Suprapubic skin (tissue), 4 donors: Measurements from ENCODE around the gene SFRP5. TPM values are rescaled to one million over a fixed set of nuclear protein-coding genes. Genes with fewer than 3 reads are reported as not detected.
A peak's percentile ranks its signal among the peaks of the same experiment; 100 is the strongest.

Experiments used
- DNase-seq, 2 donors: peaks; one replicate each; pipeline ENCODE4 v3.0.0-alpha.2; 2019; ENCODE audit warnings: low spot score in 2 of 2
- H3K27ac ChIP-seq: fragments of 200-600 bp; sonication (generic); one replicate; pipeline ENCODE4 v1.5.1; 2019
- H3K27me3 ChIP-seq: fragments of 200-600 bp; sonication (generic); one replicate; pipeline ENCODE4 v1.5.1; 2019
- H3K36me3 ChIP-seq: fragments of 200-600 bp; sonication (generic); one replicate; pipeline ENCODE4 v1.5.1; 2019
- H3K4me1 ChIP-seq: fragments of 200-600 bp; sonication (generic); one replicate; pipeline ENCODE4 v1.5.1; 2019
- H3K4me3 ChIP-seq: fragments of 200-600 bp; sonication (generic); one replicate; pipeline ENCODE4 v1.5.1; 2019; ENCODE audit warnings: mild to moderate bottlenecking
- H3K9me3 ChIP-seq: fragments of 200-600 bp; sonication (generic); one replicate; pipeline ENCODE4 v1.5.1; 2019
- CTCF ChIP-seq, 2 donors: fragments of 200-600 bp in 1 of 2; fragments of 450-650 bp in 1 of 2; sonication (generic) in 1 of 2; IDR thresholded peaks; one replicate each; pipeline ENCODE4 v1.5.1; 2016 to 2019; ENCODE audit warnings: antibody characterized with exemption in 2 of 2, mild to moderate bottlenecking in 1 of 2, moderate library complexity in 1 of 2
- EP300 ChIP-seq: sonication (generic); formaldehyde crosslinking; IDR thresholded peaks from one replicate; pipeline ENCODE4 v1.6.1; 2017; ENCODE audit warnings: antibody characterized with exemption
- POLR2A ChIP-seq, 2 donors: fragments of 450-650 bp; IDR thresholded peaks; one replicate each; pipeline ENCODE4 v1.6.1; 2017; ENCODE audit warnings: antibody characterized with exemption in 2 of 2, mild to moderate bottlenecking in 2 of 2, moderate library complexity in 2 of 2
- POLR2AphosphoS5 ChIP-seq, 3 donors: sonication (generic); formaldehyde crosslinking; IDR thresholded peaks; one replicate each; pipeline ENCODE4 v1.6.1; 2017; ENCODE audit warnings: antibody characterized with exemption in 3 of 3
- WGBS: methylation state at CpG from one replicate; pipeline ENCODE4 v1.1.5; 2018; 5-methylcytosine and 5-hydroxymethylcytosine counted together
- total RNA-seq, 4 donors: library from RNA; depleted of rRNA; stranded (reverse); fragments of >200 nt; gene quantifications; one replicate each; pipeline ENCODE4 v1.1.0, GENCODE V29; 2016

The SFRP5 gene
- total RNA-seq, 4 donors from 2014 or later = 0.91 to 2.2 (median 1.0) TPM

GRCh38 chr10:97780841-97781617 lies 9.2 kb upstream of the SFRP5 start:
- 66% methylated on average over 7 of the region's 7 CpGs for WGBS
- no peaks in the 10 kb centered on the region for H3K36me3 ChIP-seq
- H3K9me3 ChIP-seq = no peaks in the 10 kb centered on the region
- no peak for DNase-seq
- H3K4me1 ChIP-seq = peaks cover 27% of the 10 kb centered on the region
- H3K27me3 ChIP-seq = no peaks in the 10 kb centered on the region
- no peak overlapping the region for H3K4me3 ChIP-seq
- no peak for TF ChIP-seq EP300
- TF ChIP-seq POLR2A (IDR thresholded peaks at IDR 0.05) = no peak
- TF ChIP-seq CTCF (IDR thresholded peaks at IDR 0.05) = no peak
- no peak for TF ChIP-seq POLR2AphosphoS5 (IDR thresholded peaks at IDR 0.05)
- H3K27ac ChIP-seq = peak overlapping the region; percentile 22

- no peak for TF ChIP-seq CTCF (IDR thresholded peaks at IDR 0.05)
- no peak for TF ChIP-seq EP300
- DNase-seq = no peak
- H3K4me1 ChIP-seq = peaks cover 27% of the 10 kb centered on the region
- no peak overlapping the region for H3K4me3 ChIP-seq
- no peaks in the 10 kb centered on the region for H3K27me3 ChIP-seq
- H3K36me3 ChIP-seq = no peaks in the 10 kb centered on the region
- H3K27ac ChIP-seq = no peak overlapping the region
- H3K9me3 ChIP-seq = no peaks in the 10 kb centered on the region
- WGBS = 78% methylated on average over 3 of the region's 3 CpGs
Measured at GRCh38 chr10:97779975-97780374, 8.2 kb upstream of the SFRP5 start.

GRCh38 chr10:97779492-97779891 lies 7.7 kb upstream of the SFRP5 start:
- H3K4me3 ChIP-seq = no peak overlapping the region
- no peaks in the 10 kb centered on the region for H3K27me3 ChIP-seq
- TF ChIP-seq EP300 (no peak), POLR2AphosphoS5 (IDR thresholded peaks at IDR 0.05) (no peak), POLR2A (IDR thresholded peaks at IDR 0.05) (no peak), CTCF (IDR thresholded peaks at IDR 0.05) (no peak)
- H3K27ac ChIP-seq = no peak overlapping the region
- WGBS = 72% methylated on average over 4 of the region's 4 CpGs
- H3K9me3 ChIP-seq = no peaks in the 10 kb centered on the region
- DNase-seq = no peak
- peaks cover 27% of the 10 kb centered on the region for H3K4me1 ChIP-seq
- no peaks in the 10 kb centered on the region for H3K36me3 ChIP-seq

- Histone ChIP-seq H3K9me3 (no peaks in the 10 kb centered on the region), H3K4me3 (no peak overlapping the region), H3K27ac (no peak overlapping the region), H3K27me3 (peaks cover 4% of the 10 kb centered on the region), H3K36me3 (no peaks in the 10 kb centered on the region), H3K4me1 (peaks cover 27% of the 10 kb centered on the region)
- DNase-seq = no peak
- TF ChIP-seq POLR2A (IDR thresholded peaks at IDR 0.05) (no peak), POLR2AphosphoS5 (IDR thresholded peaks at IDR 0.05) (no peak), CTCF (IDR thresholded peaks at IDR 0.05) (no peak), EP300 (no peak)
- 81% methylated on average over 11 of the region's 11 CpGs for WGBS
Measured at GRCh38 chr10:97778452-97779302, 6.9 kb upstream of the SFRP5 start.

GRCh38 chr10:97777143-97777542 lies 5.3 kb upstream of the SFRP5 start:
- H3K27me3 ChIP-seq = peaks cover 17% of the 10 kb centered on the region
- H3K9me3 ChIP-seq = no peaks in the 10 kb centered on the region
- H3K4me3 ChIP-seq = no peak overlapping the region
- no peak overlapping the region for H3K27ac ChIP-seq
- no peaks in the 10 kb centered on the region for H3K36me3 ChIP-seq
- H3K4me1 ChIP-seq = peaks cover 21% of the 10 kb centered on the region
- TF ChIP-seq POLR2AphosphoS5 (IDR thresholded peaks at IDR 0.05) (no peak), POLR2A (IDR thresholded peaks at IDR 0.05) (no peak), EP300 (no peak), CTCF (IDR thresholded peaks at IDR 0.05) (no peak)
- DNase-seq = no peak
- WGBS = 97% methylated on average over 4 of the region's 4 CpGs
